Renal cortical epithelial cell (primary cell): Measurements from ENCODE around the gene MAML1. TPM values are rescaled to one million over a fixed set of nuclear protein-coding genes. Genes with fewer than 3 reads are reported as not detected.
"Not testable (repeated sequence)": the region's sequence is repeated elsewhere in the genome, so short reads cannot be mapped to it uniquely, and the experiment has no call there.

Source experiments
- DNase-seq: peaks from one replicate; pipeline ENCODE4 v3.0.0-alpha.2; 2011; ENCODE audit warnings: low read depth
- total RNA-seq: library from RNA; depleted of rRNA; stranded (reverse); fragments of >200 nt; gene quantifications from 2 replicates; pipeline ENCODE4 v1.2.3, GENCODE V29; 2014

The MAML1 gene, protein sequence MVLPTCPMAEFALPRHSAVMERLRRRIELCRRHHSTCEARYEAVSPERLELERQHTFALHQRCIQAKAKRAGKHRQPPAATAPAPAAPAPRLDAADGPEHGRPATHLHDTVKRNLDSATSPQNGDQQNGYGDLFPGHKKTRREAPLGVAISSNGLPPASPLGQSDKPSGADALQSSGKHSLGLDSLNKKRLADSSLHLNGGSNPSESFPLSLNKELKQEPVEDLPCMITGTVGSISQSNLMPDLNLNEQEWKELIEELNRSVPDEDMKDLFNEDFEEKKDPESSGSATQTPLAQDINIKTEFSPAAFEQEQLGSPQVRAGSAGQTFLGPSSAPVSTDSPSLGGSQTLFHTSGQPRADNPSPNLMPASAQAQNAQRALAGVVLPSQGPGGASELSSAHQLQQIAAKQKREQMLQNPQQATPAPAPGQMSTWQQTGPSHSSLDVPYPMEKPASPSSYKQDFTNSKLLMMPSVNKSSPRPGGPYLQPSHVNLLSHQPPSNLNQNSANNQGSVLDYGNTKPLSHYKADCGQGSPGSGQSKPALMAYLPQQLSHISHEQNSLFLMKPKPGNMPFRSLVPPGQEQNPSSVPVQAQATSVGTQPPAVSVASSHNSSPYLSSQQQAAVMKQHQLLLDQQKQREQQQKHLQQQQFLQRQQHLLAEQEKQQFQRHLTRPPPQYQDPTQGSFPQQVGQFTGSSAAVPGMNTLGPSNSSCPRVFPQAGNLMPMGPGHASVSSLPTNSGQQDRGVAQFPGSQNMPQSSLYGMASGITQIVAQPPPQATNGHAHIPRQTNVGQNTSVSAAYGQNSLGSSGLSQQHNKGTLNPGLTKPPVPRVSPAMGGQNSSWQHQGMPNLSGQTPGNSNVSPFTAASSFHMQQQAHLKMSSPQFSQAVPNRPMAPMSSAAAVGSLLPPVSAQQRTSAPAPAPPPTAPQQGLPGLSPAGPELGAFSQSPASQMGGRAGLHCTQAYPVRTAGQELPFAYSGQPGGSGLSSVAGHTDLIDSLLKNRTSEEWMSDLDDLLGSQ
- total RNA-seq, result 4.2 and 14.5 TPM in 2 replicates

DNA sequence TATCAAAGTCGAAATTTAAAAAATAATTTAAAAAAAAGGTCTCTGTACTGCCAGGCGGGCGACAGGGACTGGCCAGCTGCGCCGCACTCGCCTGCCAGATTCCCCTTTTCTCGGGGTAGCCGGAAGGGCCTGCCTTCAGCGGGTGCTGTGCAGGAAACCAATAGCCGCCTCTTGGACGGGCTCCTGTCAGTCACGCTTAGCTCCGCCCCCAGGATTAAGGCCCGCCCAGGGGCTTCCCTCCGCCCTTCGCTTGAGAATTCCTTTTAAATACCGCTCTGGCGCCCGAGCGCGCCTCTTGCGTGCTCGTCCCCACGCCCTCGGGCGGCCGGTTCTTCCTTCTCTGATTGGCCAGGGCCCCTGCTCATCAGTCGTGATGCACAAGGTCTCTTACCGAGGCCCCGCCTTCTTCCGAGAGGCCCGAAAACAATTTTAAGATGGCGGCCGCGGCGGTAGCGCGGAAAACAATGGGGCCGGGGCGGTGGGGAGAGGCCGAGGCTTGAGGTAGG, at the start of gene MAML1:
Gene MAML1 (plus strand): TSS at position 411 of the 506 bp plus-strand sequence. CDS start 291 bp downstream, outside the sequence.
- peak; percentile 99 for DNase-seq

DNA sequence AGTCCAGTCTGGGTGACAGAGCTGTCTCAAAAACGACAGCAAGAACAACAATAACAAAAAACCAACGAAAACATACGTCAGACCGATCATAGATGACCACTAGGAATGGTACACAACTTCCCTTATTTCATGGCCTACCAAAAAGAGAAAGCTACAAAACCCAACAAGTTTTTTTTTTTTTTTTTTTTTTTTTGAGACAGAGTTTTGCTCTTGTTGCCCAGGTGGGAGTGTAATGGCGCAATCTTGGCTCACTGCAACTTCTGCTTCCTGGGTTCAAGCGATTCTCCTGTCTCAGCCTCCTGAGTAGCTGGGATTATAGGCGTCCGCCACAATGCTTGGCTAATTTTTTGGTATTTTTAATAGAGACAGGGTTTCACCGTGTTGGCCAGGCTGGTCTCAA, 43.4 kb upstream of the MAML1 start:
- not testable (repeated sequence) for DNase-seq

DNA sequence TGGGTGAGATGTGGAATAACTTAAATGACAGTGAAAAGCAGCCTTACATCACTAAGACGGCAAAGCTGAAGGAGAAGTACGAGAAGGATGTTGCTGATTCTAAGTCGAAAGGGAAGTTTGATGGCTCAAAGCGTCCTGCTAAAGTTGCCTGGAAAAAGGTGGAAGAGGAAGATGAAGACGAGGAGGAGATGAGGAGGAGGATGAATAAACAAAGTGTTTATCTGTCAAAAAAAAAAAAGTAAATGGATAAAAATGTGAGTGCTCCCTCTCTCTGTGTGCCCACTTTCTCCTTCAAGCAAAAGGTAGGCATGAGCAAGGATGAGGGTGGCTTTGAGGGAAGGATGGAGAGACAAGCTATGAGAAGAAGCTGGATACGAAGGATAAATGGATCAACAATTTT, 38.1 kb upstream of the MAML1 start:
- no peak for DNase-seq

DNA sequence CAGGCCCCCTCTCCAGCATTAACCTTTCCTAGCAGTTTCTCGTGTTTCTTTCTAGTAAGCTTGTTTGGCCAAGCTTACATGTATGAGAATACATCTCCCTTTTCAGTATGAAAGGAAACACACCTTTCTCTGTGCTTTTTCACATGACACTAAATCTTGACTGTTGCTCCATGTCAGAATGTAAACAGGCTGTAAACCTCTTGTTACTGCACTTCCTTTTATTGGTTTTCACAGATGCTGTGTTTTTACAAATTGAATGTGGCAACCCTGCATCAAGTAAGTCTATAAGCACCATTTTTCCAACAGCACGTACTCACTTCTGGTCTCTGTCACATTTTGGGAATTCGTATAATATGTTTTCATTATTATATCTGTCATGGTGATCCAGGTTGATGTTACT, 36.0 kb upstream of the MAML1 start:
- DNase-seq, result no peak

DNA sequence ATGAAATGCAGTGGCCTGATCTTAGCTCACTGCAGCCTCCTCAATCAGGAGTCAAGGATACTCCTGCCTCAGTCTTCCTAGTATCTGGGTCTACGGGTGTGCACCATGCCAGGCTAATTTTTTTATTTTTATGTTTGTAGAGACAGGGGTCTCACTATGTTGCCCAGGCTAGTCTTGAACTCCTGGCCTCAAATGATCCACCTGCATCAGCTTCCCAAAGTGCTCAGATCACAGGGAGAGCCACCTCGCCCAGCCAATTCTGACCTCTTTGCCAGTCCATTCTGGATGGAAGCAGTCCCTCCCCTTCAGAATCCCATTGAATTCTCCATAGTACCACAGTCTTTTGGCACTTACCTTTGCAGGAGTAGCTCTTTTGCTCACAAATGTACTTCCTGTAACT, 35.5 kb upstream of the MAML1 start:
- no peak for DNase-seq

DNA sequence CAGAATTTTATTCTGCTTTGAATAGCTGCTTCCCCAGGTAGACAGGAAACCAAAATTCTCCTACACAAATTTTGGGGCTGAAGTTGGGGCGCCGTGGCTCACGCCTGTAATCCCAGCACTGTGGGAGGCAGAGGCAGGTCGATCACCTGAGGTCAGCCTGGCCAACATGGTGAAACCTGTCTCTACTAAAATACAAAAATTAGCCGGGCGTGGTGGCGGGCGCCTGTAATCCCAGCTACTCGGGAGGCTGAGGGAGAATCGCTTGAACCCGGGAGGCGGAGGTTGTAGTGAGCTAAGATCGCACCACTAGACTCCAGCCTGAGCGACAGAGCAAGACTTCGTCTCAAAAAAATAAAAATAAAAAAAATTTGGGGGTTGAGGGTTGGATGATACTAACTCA, 35.1 kb upstream of the MAML1 start:
- DNase-seq, result not testable (repeated sequence)

DNA sequence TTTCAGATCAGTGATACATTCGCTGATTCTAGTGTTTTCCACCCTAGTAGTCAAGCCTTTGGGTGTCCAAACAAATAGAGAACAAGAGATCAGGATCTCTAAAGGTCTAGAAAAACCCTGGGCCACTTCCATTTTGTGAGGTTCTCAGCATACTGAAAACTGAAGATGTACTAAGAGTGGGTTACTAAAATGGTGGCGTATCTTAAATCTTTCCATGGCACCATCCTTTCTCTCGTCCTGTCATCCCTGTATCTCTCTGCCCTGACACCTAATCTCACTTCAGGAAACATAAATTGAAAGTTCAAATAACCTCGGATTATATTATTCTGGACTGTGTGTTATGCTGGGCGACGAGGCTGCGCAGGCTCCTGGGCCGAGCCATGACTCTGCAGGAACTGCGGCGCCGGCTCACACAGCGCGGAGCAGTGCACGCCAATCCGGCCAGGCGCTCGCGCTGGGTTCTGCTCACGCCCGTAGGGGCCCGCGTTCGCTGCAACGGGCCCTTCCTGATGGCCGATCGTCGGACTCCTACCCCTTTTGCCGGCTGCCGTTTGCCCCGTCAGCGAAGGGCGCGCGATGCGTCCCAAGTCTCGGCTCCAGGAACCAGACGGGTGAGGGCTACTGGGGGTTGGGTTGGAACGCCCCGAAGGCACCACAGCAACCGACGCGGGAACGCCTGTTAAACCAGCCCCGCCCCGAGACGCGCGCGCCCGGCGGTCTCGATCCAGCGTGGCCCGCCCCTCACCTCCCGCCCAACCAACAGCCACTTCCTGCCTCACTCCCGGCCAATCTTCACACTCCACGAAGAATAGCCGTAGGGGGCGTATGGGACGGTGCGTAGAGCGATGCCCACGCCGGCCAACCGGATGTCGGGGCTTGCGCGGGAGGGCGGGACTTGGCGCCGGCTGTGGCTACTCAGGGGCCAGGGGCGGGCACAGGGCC, 34.4 kb upstream of the MAML1 start:
- peak; percentile 96 for DNase-seq

DNA sequence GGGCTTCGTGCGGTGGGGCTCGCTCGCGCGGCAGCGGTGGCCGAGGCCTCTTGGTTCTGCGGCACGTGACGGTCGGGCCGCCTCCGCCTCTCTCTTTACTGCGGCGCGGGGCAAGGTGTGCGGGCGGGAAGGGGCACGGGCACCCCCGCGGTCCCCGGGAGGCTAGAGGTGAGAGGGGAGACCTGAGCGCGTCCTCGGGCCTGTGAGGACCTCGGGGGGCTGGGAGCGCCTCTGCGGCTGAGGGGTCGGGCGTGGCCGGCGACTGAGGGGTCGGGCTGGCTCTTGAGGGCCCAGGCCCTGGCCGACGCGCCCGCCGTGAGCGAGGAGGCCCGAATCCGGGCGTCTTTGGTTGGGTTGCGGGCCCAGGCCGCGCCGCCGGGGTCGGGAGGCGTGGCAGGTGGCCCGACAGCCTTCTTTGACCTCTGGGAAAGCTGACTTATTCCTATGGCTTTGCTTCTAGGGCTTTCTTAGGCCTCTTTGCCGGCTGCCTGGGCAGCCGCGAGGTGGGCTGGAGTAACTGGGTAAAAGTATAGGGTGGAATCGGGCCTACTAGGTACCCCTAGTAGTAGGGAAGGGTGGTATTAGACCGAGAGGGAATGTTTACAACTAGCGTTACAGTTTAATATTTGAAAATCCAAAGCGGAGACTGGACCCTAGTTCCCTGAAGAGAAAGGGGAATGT, 33.5 kb upstream of the MAML1 start, which contains the start of gene CANX:
Gene CANX (plus strand): TSS at position 33 of the 681 bp plus-strand sequence. CDS start 6,715 bp downstream, outside the sequence.
- DNase-seq, result no peak

DNA sequence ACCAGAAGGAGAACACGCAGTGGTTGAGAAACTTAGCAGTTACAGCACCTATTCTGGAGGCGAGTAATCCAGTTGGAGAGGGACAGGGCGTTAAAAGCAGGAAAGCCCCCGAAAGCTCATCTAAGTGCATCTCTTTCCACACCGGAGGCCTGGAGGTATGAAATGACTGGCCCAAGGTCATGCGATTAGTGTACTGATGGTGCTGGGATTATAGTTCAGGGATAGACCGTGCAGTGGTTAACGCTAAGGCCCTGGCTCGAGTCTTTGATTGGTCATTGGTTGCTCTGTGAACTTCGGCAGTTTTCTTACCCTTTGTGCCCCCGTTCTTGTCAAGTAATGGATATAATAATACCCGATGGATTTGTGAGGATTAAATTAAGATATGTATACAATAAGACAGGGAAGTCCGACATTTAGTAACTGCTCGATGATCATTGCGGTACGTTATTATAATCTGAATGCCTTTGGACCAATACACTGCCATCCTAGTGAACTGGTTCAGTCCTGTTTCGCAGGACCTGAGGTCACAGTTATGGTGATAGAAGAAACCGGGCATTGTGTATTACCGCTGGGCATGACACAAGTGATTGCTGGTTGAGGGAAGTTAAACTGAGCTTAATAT, 32.9 kb upstream of the MAML1 start:
- peak; percentile 54 for DNase-seq

DNA sequence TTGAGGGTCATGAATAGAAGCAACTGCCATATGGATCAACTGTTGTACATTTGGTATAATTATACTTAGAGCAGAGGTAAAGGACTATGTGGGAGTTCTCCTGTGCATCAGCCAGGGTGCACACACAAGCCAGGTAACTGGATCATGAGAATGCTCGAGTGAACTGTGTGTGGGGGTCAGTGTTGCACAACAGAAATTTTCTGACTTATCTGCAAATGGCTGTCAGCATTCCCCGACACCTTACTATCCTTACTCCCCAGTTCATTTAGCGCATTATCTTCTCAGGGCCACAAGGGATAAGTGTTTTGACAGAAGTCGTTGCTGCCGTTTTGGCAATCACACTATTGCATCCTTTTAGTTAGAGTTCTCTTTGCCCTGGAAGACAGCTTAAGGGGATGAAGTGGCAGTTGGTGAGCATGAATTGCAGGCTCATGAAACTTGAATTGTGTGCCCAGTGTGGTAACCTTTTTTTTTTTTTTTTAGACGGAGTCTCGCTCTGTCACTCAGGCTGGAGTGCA, 32.2 kb upstream of the MAML1 start:
- peak; percentile 55 for DNase-seq

DNA sequence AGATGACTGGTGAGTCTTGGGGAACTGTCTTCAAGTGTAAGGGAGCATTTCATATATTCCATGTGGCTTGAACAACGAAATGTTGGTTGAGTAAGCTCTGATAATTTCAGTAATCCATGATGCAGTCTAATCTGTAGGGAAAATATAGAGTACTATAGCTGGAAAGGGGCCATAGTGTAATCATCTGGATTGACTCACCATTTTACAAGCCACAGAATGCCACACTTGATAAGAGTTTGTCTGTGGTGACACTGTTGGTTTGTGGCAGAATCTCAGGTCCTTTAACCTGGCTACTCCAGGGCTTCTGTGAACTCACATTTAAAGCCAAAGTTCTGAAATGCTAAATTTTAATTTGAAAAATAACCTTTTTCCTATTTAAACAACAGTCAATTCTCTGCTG, 16.3 kb upstream of the MAML1 start:
- no peak for DNase-seq

DNA sequence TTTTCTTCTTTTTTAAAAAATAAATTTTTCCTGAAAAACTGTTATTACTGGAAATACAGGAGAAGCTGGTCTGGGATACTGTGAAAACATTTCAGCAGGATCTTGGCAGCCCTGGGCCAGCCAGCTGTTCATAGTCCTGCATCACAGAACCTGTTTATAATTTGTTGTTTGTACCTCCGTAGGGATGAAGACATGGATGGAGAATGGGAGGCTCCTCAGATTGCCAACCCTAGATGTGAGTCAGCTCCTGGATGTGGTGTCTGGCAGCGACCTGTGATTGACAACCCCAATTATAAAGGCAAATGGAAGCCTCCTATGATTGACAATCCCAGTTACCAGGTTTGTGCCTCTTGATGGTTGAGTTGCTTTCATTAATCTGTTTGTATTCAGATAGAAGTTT, 12.4 kb upstream of the MAML1 start:
- no peak for DNase-seq

DNA sequence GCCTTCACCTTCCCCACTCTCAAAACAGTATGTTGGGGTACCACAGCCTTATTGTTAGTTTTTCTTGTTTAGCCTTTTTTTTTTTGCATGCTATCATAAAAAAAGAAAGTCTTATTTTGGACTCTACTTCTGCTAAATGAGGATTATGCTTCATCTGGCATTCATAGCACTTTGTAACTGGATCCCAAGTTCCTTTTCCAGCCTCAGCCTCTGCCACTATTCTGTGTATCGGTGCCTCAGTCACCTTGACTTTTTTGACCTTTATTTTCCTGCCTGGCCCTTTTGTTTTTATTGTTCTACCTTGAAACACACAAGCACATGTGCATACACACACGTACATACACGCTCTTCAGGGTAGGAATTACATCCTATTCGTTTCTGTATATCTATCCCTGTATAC, 8.5 kb upstream of the MAML1 start:
- DNase-seq, result no peak

DNA sequence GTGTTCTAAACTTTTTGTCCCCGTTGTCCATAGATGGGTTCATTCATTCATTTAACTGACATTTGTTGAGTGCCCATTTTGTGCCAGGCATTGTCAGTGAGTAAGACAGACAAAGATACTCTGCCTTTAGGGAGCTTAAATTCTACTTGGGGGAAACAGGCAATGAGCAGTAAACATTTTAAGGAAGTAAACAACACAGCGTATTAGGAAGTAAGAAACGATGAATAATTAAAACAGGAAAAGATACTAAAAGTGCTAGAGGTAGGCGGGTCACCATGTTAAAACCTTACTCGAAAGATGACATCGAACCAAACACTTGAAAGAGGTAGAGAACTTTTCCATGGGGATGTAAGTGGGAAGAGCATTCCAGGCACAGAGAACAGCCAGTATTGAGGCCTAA, 5.5 kb upstream of the MAML1 start:
- no peak for DNase-seq

DNA sequence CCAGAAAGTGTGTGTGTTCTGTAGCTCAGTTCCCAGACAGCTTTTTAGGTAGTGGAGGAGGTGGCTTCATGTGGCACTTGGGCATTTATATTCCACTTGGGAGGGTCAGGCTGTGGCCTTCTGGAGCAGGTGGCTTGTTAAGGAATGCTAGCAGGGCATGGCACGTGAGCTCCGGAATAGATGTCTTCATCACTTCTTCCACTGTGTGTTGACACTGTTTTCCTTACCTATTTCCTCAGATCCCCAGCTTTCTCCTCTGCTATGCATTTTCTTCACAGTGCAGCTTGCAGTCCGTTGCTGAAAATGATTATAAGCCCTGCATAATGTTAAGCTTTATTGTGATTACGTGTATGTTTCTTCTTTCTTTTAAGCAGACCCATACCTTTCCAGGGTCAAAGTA, 3.3 kb upstream of the MAML1 start:
- DNase-seq, result no peak

DNA sequence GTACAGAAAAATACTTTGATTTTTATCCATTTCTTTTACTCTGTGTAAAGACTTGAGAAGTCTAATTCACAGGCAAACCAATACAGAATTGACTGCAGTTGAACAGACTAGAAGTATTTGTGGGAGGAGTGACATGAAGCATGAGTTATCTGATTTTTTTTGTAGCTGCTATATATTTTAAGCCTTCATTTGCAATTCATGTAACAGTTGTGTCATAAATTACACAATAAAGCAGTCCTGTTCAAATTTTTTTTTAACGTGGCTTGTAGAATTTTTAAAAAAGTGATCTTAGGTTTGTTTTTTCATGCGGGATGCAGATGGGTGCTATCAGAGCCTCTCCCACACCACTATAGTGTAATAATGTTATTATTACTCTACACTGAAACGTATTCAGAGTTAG, 2.9 kb upstream of the MAML1 start:
- DNase-seq, result no peak

DNA sequence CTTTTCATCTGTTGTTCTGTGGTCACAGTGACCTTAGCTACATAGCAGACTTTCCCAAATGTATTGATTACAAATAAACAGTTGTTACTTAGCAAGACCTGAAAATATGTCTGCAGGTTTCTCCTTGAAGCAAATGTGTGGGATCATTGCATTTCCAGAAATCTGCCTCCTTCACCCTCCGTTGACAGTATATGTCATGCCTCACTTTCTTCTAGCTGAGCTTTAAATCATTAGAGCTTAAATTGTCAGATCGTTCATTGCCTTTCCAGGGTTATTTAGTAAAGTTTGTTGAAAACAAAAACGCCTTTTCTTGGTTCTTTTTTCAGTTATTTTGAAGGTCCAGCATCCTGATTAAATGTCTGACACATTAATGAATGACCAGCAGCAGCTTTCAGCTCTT, 2.3 kb upstream of the MAML1 start:
- DNase-seq, result no peak

DNA sequence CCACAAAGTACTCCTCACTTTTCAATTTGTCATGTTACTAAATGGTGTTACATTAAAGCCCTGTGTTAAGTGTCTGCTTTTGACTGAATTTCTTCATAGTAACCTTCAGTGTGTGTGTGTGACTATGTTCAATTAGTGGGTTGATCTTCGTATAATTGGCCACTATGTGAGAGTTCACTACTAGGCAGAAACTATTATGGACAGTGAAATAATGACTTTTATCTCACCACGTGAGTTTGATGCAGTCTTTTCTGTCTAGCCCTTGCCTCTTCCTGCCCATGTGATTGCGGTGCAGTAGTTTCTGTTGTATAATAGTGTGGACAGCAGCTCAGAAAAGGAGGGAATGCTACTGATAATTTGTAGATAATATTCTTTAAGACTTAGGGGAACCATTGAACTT, 1.8 kb upstream of the MAML1 start:
- no peak for DNase-seq

DNA sequence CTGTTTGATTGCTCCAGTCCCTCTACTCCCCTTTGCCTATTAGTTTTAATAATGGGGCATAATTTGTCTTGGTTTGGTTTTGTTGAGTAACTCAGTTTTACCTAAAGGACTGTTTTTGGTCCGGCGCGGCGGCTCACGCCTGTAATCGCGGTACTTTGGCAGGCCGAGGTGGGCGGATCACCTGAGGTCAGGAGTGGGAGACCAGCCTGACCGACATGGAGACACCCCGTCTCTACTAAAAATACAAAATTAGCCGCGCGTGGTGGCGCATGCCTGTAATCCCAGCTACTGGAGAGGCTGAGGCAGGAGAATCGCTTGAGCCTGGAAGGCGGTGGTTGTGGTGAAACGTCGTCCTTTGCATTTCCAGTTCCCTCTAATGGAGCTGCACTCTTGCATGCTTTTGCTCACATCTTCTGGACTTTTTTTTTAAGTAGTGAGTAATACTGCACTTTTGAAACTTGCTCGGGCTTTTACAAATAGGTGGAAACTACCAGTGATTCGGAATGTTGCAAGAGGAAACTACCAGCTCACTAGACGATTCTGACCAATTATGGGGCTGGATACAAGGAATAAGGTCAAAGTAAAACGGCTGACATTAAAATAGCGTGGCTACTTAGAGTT, 721 bp upstream of the MAML1 start:
- DNase-seq, result peak; percentile 92
